Mucosa of descending colon (tissue), 3 donors: ENCODE data around the gene ESRRB. TPM values are rescaled to one million over a fixed set of nuclear protein-coding genes. Genes with fewer than 3 reads are reported as not detected.
"Not testable (repeated sequence)": the region's sequence is repeated elsewhere in the genome, so short reads cannot be mapped to it uniquely, and the experiment has no call there.

Source experiments
- ATAC-seq: fragments of 200-7000 bp; cut with Tn5 transposase; one replicate; pipeline ENCODE4 v1.9.1; 2020; ENCODE audit warnings: mild to moderate bottlenecking, moderate library complexity
- DNase-seq, 3 donors: peaks; one replicate each; pipeline ENCODE4 v3.0.0-alpha.2; 2020
- H3K36me3 ChIP-seq: fragments of 200-600 bp; one replicate; pipeline ENCODE4 v1.8.0; 2021; ENCODE audit warnings: low read depth, mild to moderate bottlenecking
- H3K4me1 ChIP-seq: fragments of 200-600 bp; one replicate; pipeline ENCODE4 v1.8.0; 2021; ENCODE audit warnings: low read depth, mild to moderate bottlenecking
- H3K4me3 ChIP-seq: fragments of 200-600 bp; one replicate; pipeline ENCODE4 v1.8.0; 2021; ENCODE audit warnings: mild to moderate bottlenecking
- H3K9me3 ChIP-seq: fragments of 200-600 bp; one replicate; pipeline ENCODE4 v1.8.0; 2021; ENCODE audit warnings: mild to moderate bottlenecking
- intact Hi-C, 2 donors: fragments of 100-400 bp; cut with DNase I in 1 of 2; cut with micrococcal nuclease in 1 of 2; formaldehyde crosslinking; loops; one replicate each; pipeline versions ENCODE4 v1.11.0 to v1.11.1; 2022; cut with DNase I, micrococcal nuclease
- total RNA-seq, 3 donors: library from RNA; stranded (reverse); fragmentation: NEBNext Ultra II Directional in 2 of 3; extraction: Animal tissue kit (Norgen Biotek cat#: 25700) in 2 of 3; gene quantifications; one replicate each; pipeline versions ENCODE4 v1.2.1 to v1.2.4, GENCODE V29; 2021 to 2023
- TF ChIP-seq, protein P1 (sequence below): fragments of 200-600 bp; IDR thresholded peaks from one replicate; pipeline ENCODE4 v1.8.0; 2022; ENCODE audit warnings: antibody characterized with exemption, mild to moderate bottlenecking
- donor health status: DM: no; HTN: no; CAD: no; lungs with moderate emphysema.
- donor health status: DM: no; HTN: no; CAD: no.
- donor health status: DM: no; HTN: yes; CAD: no.

ESRRB gene
- total RNA-seq, 3 donors from 2014 or later: 0.14 to 0.32 TPM; not detected in 1

DNA sequence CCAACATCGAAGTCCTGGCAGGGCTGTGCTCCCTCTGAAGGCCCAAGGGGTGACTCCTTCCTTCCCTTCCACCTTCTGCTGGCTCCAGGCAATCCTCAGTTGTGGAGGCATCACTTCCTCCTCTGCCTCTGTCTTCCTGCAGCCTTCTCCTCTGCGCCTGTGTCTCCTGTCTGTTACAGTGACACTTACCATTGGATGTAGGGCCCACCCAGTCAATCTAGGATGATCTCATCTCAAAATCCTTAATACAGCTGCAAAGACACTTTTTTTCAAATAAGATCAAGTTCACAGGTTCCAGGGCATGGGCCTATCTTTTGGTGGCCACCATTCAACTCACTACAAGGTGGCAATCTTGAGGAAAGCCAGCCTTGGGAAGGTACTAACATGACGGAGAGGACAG lies 155.1 kb downstream of the ESRRB start:
- intact Hi-C loops: no loop called here
- ATAC-seq (no peak), DNase-seq (no peak)
- Histone ChIP-seq H3K4me3 (no peak overlapping the region), H3K4me1 (no peaks in the 10 kb centered on the region), H3K36me3 (no peaks in the 10 kb centered on the region), H3K9me3 (no peaks in the 10 kb centered on the region)
- TF ChIP-seq, protein P1, sequence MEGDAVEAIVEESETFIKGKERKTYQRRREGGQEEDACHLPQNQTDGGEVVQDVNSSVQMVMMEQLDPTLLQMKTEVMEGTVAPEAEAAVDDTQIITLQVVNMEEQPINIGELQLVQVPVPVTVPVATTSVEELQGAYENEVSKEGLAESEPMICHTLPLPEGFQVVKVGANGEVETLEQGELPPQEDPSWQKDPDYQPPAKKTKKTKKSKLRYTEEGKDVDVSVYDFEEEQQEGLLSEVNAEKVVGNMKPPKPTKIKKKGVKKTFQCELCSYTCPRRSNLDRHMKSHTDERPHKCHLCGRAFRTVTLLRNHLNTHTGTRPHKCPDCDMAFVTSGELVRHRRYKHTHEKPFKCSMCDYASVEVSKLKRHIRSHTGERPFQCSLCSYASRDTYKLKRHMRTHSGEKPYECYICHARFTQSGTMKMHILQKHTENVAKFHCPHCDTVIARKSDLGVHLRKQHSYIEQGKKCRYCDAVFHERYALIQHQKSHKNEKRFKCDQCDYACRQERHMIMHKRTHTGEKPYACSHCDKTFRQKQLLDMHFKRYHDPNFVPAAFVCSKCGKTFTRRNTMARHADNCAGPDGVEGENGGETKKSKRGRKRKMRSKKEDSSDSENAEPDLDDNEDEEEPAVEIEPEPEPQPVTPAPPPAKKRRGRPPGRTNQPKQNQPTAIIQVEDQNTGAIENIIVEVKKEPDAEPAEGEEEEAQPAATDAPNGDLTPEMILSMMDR: no peak

DNA sequence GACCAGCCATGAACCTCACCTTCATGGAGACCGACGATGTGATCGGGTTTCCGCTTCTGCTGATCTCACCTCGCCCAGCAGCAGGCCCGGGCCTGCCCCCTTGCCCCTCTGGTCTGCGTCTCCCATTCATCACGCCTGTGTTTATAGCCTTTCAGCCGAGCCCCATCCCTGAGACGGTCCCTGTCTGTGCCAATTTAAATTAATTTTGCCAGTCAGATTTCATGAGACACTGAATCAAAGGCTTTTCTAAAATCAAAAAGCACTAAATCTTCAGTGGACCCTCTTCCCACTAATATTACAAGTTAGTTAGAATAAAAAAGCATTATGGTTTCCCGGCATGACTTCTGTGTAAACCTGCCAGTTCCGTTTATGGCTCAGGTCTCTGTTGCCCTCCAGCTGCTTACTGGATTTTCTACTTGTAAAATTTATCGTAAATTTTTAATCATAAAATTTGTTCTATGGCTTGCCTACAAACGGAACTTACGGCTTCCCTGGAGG lies 155.9 kb downstream of the ESRRB start:
- intact Hi-C loops: no loop called here
- H3K36me3 ChIP-seq: no peaks in the 10 kb centered on the region
- no peak overlapping the region for H3K4me3 ChIP-seq
- no peaks in the 10 kb centered on the region for H3K4me1 ChIP-seq
- DNase-seq (no peak), ATAC-seq (no peak)
- no peaks in the 10 kb centered on the region for H3K9me3 ChIP-seq
- TF ChIP-seq, protein P1: no peak

DNA sequence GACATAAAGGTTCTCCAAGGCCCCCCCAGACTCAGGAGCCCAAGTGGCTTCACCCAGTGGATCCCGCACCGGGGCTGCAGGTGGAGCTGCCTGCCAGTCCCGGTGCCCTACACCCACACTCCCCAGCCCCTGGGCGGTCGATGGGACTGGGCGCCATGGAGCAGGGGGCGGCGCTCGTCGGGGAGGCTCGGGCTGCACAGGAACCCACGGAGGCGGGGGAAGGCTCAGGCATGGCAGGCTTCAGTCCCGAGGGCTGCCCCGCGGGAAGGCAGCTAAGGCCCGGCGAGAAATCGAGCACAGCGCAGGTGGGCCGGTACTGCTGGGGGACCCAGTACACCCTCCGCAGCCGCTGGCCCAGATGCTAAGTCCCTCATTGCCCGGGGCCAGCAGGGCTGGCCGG lies 160.7 kb downstream of the ESRRB start:
- H3K4me1 ChIP-seq, ATAC-seq, DNase-seq, H3K4me3 ChIP-seq, H3K9me3 ChIP-seq, intact Hi-C loops, H3K36me3 ChIP-seq: not testable (repeated sequence)

DNA sequence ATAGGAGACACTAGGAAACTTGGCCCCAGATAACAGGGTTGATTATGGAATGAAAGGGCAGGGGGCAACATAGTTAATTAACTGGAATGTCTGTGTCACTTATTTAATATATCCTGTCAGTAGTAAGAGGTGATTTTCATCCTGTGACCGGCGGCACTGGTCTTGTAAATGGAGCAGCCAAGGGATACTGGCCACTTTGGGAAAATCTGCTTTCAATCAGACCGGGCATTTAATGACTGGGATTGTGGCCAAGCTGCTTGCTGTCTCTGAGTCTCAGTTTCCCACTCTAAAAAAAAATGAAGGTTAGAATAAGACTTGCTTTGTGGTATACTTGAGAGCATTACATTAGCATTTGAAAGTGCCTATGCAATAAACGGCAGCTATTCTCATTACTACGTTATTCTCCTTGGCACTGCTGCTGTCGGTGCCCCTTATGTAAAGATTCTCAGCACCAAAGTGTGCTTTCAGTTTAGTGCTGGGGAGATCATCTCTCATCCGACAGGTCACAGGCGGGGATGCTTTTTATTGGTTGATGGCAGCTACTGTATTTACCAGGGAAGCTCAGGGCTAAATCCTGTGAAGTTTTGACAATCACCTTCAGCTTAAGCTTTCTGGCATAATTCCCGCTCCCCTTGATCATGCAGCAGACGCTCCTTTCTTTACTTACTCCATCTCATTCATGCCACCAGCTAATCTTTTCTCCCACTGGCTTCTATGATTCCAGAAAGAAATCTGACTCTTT lies 162.1 kb downstream of the ESRRB start:
- Histone ChIP-seq H3K4me3 (no peak overlapping the region), H3K9me3 (no peaks in the 10 kb centered on the region), H3K36me3 (no peaks in the 10 kb centered on the region), H3K4me1 (no peaks in the 10 kb centered on the region)
- TF ChIP-seq, protein P1: no peak
- intact Hi-C loops: no loop called here
- ATAC-seq (no peak), DNase-seq (no peak)

DNA sequence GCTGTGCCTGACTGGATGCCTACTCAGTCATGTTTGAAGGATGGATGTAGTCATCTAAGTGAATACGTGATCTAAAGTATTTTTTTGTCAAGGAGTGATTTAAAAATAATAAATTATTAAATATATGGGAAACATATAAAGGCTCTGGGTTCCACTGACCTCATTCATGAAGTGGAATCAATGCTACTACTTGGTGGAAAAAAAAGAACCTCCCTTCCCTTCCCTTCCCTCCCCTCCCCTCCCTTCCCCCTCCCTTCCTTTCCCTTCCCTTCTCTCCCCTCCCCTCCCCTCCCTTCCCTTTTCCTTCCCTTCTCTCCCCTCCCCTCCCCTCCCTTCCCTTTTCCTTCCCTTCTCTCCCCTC lies 162.7 kb downstream of the ESRRB start:
- intact Hi-C loops: no loop called here

DNA sequence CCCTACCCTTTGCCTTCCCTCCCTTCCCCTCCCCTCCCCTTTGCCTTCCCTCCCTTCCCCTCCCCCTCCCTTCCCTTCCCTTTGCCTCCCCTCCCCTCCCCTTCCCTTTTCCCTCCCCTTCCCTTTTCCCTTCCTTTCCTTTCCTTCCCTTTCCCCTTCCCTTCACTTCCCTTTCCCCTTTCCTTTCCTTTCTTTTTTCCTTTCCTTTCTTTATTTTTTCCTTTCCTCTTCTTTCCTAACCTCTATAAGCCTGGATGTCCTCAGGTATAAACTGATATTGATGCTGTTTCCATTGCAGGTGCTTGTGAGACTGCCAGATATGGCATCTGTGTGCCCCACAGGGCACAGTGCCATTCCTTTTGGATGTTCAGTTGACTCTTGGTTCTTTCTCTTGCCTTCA lies 163.2 kb downstream of the ESRRB start:
- no peak overlapping the region for H3K4me3 ChIP-seq
- intact Hi-C loops: no loop called here
- H3K9me3 ChIP-seq: no peaks in the 10 kb centered on the region
- DNase-seq (no peak), ATAC-seq (no peak)
- no peaks in the 10 kb centered on the region for H3K4me1 ChIP-seq
- no peaks in the 10 kb centered on the region for H3K36me3 ChIP-seq
- TF ChIP-seq, protein P1: no peak

More for the DNA sequence above, 162.7 kb downstream of the ESRRB start:
- TF ChIP-seq, protein P1: no peak
- H3K36me3 ChIP-seq: no peaks in the 10 kb centered on the region
- H3K4me3 ChIP-seq: no peak overlapping the region
- ATAC-seq: no peak
- no peak for DNase-seq
- no peaks in the 10 kb centered on the region for H3K4me1 ChIP-seq
- no peaks in the 10 kb centered on the region for H3K9me3 ChIP-seq
